22Rv1 (cell line): ENCODE data around the gene DOCK8.

Experiments
- CTCF ChIP-seq: fragments of 450-650 bp; IDR thresholded peaks from 2 replicates; pipeline ENCODE4 v1.5.1; 2017; ENCODE audit warnings: mild to moderate bottlenecking
- ZFX ChIP-seq: fragments of 450-650 bp; IDR thresholded peaks from 2 replicates; pipeline ENCODE4 v1.6.1; 2017; ENCODE audit warnings: antibody characterized with exemption, borderline replicate concordance

- TF ChIP-seq CTCF: no peak
- no peak for TF ChIP-seq ZFX
Observed at GRCh38 chr9:304519-305185, 90.0 kb downstream of the DOCK8 start.
